IMR-90 (cell line): ENCODE measurements around the gene KRTAP10-5. TPM values are rescaled to one million over a fixed set of nuclear protein-coding genes. Genes with fewer than 3 reads are reported as not detected.

Source experiments
- ATAC-seq: fragments of 200-7000 bp; cut with Tn5 transposase; 2 replicates; pipeline ENCODE4 v1.9.1; 2020; ENCODE audit warnings: low read depth, mild to moderate bottlenecking, moderate library complexity
- BruUV-seq: library from RNA; stranded (reverse); fragments of 400-500 nt; replicated peaks from 2 replicates; lab custom pipeline; 2021; lab: Mats Ljungman, UMichigan
- CTCF ChIA-PET: fragments of 300-600 bp; formaldehyde crosslinking; extraction: SDS; loops from one replicate; lab custom pipeline; 2021; ENCODE audit warnings: antibody characterized with exemption; lab: Yijun Ruan, JAX
- POLR2A ChIA-PET: fragments of 300-600 bp; sonication (Branson Sonifier 250); formaldehyde crosslinking; loops from one replicate; lab custom pipeline; 2022; ENCODE audit warnings: antibody characterized with exemption; ENCODE audit not compliant: unreplicated experiment; lab: Charles Lee
- DNase-seq: peaks from one replicate; pipeline ENCODE4 v3.0.0; 2013
- H2AFZ ChIP-seq: replicated peaks from 2 replicates; pipeline ENCODE3; 2013; ENCODE audit warnings: low read length, mild to moderate bottlenecking; ENCODE audit not compliant: poor library complexity
- H2AK5ac ChIP-seq: 2 replicates; pipeline ENCODE4 v1.6.1; 2013; ENCODE audit warnings: low read depth, low read length, inconsistent platforms
- H2AK9ac ChIP-seq: replicated peaks from 2 replicates; pipeline ENCODE3; 2013; ENCODE audit warnings: mild to moderate bottlenecking, low read depth, low read length, moderate library complexity; ENCODE audit not compliant: poor library complexity
- H2BK120ac ChIP-seq: 2 replicates; pipeline ENCODE4 v1.6.1; 2013; ENCODE audit warnings: low read depth, low read length, inconsistent platforms
- H2BK15ac ChIP-seq: 3 replicates; pipeline ENCODE4 v1.6.1; 2013; ENCODE audit warnings: low read depth, low read length, inconsistent platforms
- H2BK20ac ChIP-seq: 2 replicates; pipeline ENCODE4 v1.6.1; 2013; ENCODE audit warnings: low read depth, mild to moderate bottlenecking, inconsistent platforms, low read length, moderate library complexity
- H2BK5ac ChIP-seq: 2 replicates; pipeline ENCODE4 v1.6.1; 2013; ENCODE audit warnings: mild to moderate bottlenecking, low read depth, low read length, inconsistent platforms; ENCODE audit not compliant: poor library complexity, severe bottlenecking
- H3K14ac ChIP-seq: replicated peaks from 2 replicates; pipeline ENCODE4 v1.6.1; 2013; ENCODE audit warnings: low read depth, low read length, inconsistent platforms
- H3K18ac ChIP-seq: 2 replicates; pipeline ENCODE4 v1.6.1; 2013; ENCODE audit warnings: low read depth, low read length, control low read depth
- H3K23ac ChIP-seq: 2 replicates; pipeline ENCODE4 v1.6.1; 2013; ENCODE audit warnings: low read depth, low read length, inconsistent platforms
- H3K27ac ChIP-seq: 2 replicates; pipeline ENCODE4 v1.5.1; 2013; ENCODE audit warnings: mild to moderate bottlenecking, control low read depth, low read length; ENCODE audit not compliant: insufficient read depth
- H3K27me3 ChIP-seq: 2 replicates; pipeline ENCODE4 v1.6.1; 2013; ENCODE audit warnings: low read length; ENCODE audit not compliant: control insufficient read depth, insufficient read depth
- H3K36me3 ChIP-seq: 2 replicates; pipeline ENCODE4 v1.6.1; 2013; ENCODE audit warnings: low read length, mixed read lengths; ENCODE audit not compliant: control insufficient read depth, insufficient read depth
- H3K4ac ChIP-seq: 2 replicates; pipeline ENCODE4 v1.6.1; 2013; ENCODE audit warnings: low read depth, low read length, inconsistent platforms
- H3K4me1 ChIP-seq: 2 replicates; pipeline ENCODE4 v1.6.1; 2013; ENCODE audit warnings: low read length, mixed read lengths; ENCODE audit not compliant: control insufficient read depth, insufficient read depth
- H3K4me2 ChIP-seq: 2 replicates; pipeline ENCODE4 v1.6.1; 2013; ENCODE audit warnings: low read depth, mild to moderate bottlenecking, control low read depth, low read length, moderate library complexity
- H3K4me3 ChIP-seq: 2 replicates; pipeline ENCODE4 v1.5.1; 2013; ENCODE audit warnings: low read depth, mild to moderate bottlenecking, control low read depth, low read length, moderate library complexity; ENCODE audit not compliant: insufficient read depth
- H3K56ac ChIP-seq: 2 replicates; pipeline ENCODE4 v1.6.1; 2013; ENCODE audit warnings: low read length, inconsistent platforms; ENCODE audit not compliant: insufficient read depth; ENCODE audit errors: extremely low read depth
- H3K79me1 ChIP-seq, 2 experiments: 2 replicates each; pipeline ENCODE4 v1.6.1; 2013; ENCODE audit warnings: low read length in 2 of 2, inconsistent platforms in 1 of 2, low read depth in 1 of 2
- H3K9ac ChIP-seq: 2 replicates; pipeline ENCODE4 v1.6.1; 2013; ENCODE audit warnings: low read depth, low read length, control low read depth
- H3K9me1 ChIP-seq: 2 replicates; pipeline ENCODE4 v1.6.1; 2013; ENCODE audit warnings: low read length, inconsistent platforms; ENCODE audit not compliant: insufficient read depth
- H3K9me3 ChIP-seq: 2 replicates; pipeline ENCODE4 v1.6.1; 2013; ENCODE audit warnings: low read length; ENCODE audit not compliant: control insufficient read depth, insufficient read depth
- H4K20me1 ChIP-seq: 2 replicates; pipeline ENCODE4 v1.6.1; 2013; ENCODE audit warnings: low read length, inconsistent platforms; ENCODE audit not compliant: insufficient read depth
- H4K5ac ChIP-seq: 2 replicates; pipeline ENCODE4 v1.6.1; 2013; ENCODE audit warnings: mild to moderate bottlenecking, low read depth, low read length, control low read depth
- H4K8ac ChIP-seq, 2 experiments: 2 replicates each; pipeline ENCODE4 v1.6.1; 2013; ENCODE audit warnings: low read depth in 2 of 2, low read length in 2 of 2, control low read depth in 1 of 2, inconsistent platforms in 1 of 2
- H4K91ac ChIP-seq: 2 replicates; pipeline ENCODE4 v1.6.1; 2013; ENCODE audit warnings: low read depth, low read length, inconsistent platforms; ENCODE audit not compliant: insufficient read depth
- CEBPB ChIP-seq: IDR thresholded peaks from 2 replicates; pipeline ENCODE4 v1.6.1; 2012; ENCODE audit warnings: low read depth, low read length, improper control_type of control experiment
- MAZ ChIP-seq: IDR thresholded peaks from 2 replicates; pipeline ENCODE4 v1.6.1; 2012; ENCODE audit warnings: low read depth, mild to moderate bottlenecking, low read length, improper control_type of control experiment, moderate library complexity, borderline replicate concordance
- whole genome bisulfite sequencing, 2 experiments: methylation state at CpG; one replicate each; pipeline versions ENCODE4 v1.1.5 to v1.1.7; 2013; ENCODE audit warnings: missing lambda C conversion rate in 2 of 2; ENCODE audit not compliant: insufficient read length in 1 of 2; ENCODE audit errors: extremely low coverage in 2 of 2; 5-methylcytosine and 5-hydroxymethylcytosine counted together
- dilution Hi-C: fragments of 300-500 bp; cut with HindIII; formaldehyde crosslinking; loops from one replicate; pipeline ENCODE4 v1.14.3; 2018; ENCODE audit warnings: low sequenced_read_pairs; ENCODE audit not compliant: unreplicated experiment
- in situ Hi-C: fragments of 300-500 bp; cut with MboI; formaldehyde crosslinking; loops from 3 replicates; pipeline ENCODE4 v1.14.3; 2019; ENCODE audit warnings: low sequenced_read_pairs, inconsistent platforms, mixed read lengths
- intact Hi-C: fragments of 100-400 bp; cut with micrococcal nuclease; formaldehyde crosslinking; loops from 2 replicates; pipeline ENCODE4 v1.10.0; 2022
- polyA plus RNA-seq, 3 experiments: library from polyadenylated mRNA; depleted of rRNA; stranded (reverse); fragments of >200 nt; gene quantifications; 2 replicates each; pipeline ENCODE4 v1.2.3, GENCODE V29; 2012; ENCODE audit warnings: low replicate concordance in 1 of 3
- total RNA-seq: library from RNA; depleted of rRNA; stranded (reverse); fragments of >200 nt; gene quantifications from 2 replicates; pipeline ENCODE4 v1.2.3, GENCODE V29; 2012

KRTAP10-5 gene
- total and polyA plus RNA-seq, 2 of the 4 experiments (the other 2 are of a cell fraction) = not detected

DNA sequence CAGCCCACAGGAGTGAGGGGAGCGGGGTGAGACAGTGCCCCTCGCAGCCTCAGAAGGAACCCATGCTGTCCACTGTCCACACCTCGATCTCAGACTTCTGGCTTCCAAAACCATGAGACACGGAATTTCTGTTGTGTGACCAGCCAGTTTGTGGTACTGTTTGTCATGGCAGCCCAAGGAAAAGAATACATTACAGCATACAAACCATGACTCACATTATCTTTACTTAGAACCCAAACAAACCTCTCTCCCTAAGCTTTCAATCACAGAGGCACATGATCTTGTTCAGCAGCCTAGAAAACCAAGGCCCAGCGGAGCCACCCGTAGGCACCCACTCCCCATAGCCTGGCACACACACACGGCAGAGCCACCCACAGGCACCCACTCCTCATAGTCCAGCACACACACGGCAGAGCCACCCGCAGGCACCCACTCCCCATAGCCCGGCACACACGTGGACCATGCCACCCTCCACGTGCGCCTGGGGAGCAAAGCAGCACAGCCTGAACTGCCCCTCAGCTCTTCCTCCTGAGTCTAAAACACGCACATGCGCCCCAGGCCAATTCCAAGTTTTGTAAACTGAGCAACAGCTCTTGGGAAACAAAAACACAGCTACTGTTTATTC, 7.3 kb downstream of the KRTAP10-5 start:
- Histone ChIP-seq H3K4me3 (no peak overlapping the region), H4K91ac (no peak overlapping the region), H2BK20ac (no peak overlapping the region), H2BK5ac (no peak overlapping the region), H4K8ac (no peak overlapping the region), H3K36me3 (no peaks in the 10 kb centered on the region), H3K9me3 (peaks cover 6% of the 10 kb centered on the region), H3K4ac (no peak overlapping the region), H3K27me3 (peaks cover 3% of the 10 kb centered on the region; the same call in 1 of the 2 replicates), H3K27ac (no peak overlapping the region), H2BK120ac (no peak overlapping the region), H2AK9ac (no peak overlapping the region), H2AFZ (no peak overlapping the region), H3K56ac (no peak overlapping the region), H3K23ac (no peak overlapping the region), H4K20me1 (no peaks in the 10 kb centered on the region), H3K4me1 (no peaks in the 10 kb centered on the region), H3K4me2 (no peak overlapping the region), H3K18ac (no peak overlapping the region), H2AK5ac (no peak overlapping the region), H4K5ac (no peak overlapping the region), H3K79me1 (no peaks in the 10 kb centered on the region), H2BK15ac (no peak overlapping the region), H3K14ac (no peak overlapping the region), H3K9me1 (no peaks in the 10 kb centered on the region), H3K9ac (no peak overlapping the region)
- in situ Hi-C loops = no loop called here
- ChIA-PET CTCF (no interaction called here), POLR2A (no interaction called here)
- TF ChIP-seq MAZ (no peak), CEBPB (no peak)
- DNase-seq (peak; percentile 2), ATAC-seq (no peak; the same call in 1 of the 2 replicates)
- BruUV-seq = no TSS peak
- dilution Hi-C loops = no loop called here
- intact Hi-C loops = no loop called here
- 81% methylated on average over 4 of the region's 15 CpGs; no CpG with 5 or more reads in 1 of the 2 experiments for WGBS, 2 experiments
